ENCODE data around the gene NUDT14. TPM values are rescaled to one million over a fixed set of nuclear protein-coding genes. Genes with fewer than 3 reads are reported as not detected.

The NUDT14 gene
- total RNA-seq, 2 experiments from 2014 or later, result 18.3 to 21.4 TPM

GRCh38 chr14:105126981-105127329, 54.2 kb downstream of the NUDT14 start:
- H3K4me1 Mint-ChIP-seq, result peaks cover 4% of the 10 kb centered on the region
- H3K9me3 Mint-ChIP-seq, result peaks cover 9% of the 10 kb centered on the region
- no peak for DNase-seq
- no peak overlapping the region for H3K4me3 Mint-ChIP-seq
- no peaks in the 10 kb centered on the region for H3K36me3 Mint-ChIP-seq (ENCODE audit: low read depth)
- no peak overlapping the region for H3K27ac Mint-ChIP-seq
- POLR2A ChIA-PET, result no interaction called here
- peaks cover 12% of the 10 kb centered on the region for H3K27me3 Mint-ChIP-seq
- CTCF ChIA-PET, result interaction anchor here (0.6 kb wide), 2 partner anchors 253 to 1421 kb away, joined by 3 read pairs; no protein-coding TSS in a partner anchor

DNA sequence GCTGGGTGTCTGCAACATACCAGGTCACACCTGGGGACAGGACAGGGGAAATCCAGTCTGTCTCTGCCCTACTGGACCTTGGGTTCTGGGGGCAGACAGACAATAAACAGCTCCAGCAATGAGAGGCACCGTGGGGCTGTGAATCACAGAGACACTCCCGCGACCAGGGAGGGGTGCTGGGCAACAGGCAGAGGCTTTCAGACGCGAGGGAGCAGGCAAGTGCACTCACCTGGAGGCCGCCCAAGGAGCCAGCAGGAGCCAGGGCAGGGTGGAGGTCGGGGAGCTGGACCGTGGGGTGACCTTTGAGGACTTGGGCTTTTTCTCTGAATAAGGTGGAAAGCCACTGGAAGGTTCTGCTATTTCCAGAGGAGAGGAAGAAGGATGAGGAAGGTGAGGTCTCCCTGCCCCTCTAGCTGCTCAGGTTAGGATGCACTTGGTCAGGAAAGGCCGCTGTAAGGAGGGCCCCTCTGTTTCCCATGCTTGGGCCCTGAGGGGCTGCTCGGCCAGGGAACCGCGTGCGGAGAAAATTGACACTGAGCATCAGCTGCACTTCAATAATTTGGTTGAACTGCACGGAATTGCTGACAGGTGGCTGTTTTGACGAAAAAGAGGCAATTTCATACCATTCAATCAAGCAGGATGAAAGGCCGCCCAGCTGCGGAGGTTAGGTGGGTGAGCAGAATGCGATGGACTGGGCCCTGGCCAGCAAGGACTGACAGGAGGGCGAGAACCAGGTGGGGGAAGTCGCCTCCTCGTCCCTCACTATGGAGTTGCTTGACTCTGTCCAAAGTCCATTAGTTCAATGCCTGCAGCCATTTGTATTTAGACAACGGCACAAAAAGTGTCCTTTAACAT, 54.8 kb downstream of the NUDT14 start:
- Mint-ChIP-seq H3K4me1 (peaks cover 4% of the 10 kb centered on the region), H3K27me3 (peaks cover 12% of the 10 kb centered on the region), H3K27ac (no peak overlapping the region), H3K36me3 (ENCODE audit: low read depth) (no peaks in the 10 kb centered on the region), H3K4me3 (no peak overlapping the region), H3K9me3 (peaks cover 11% of the 10 kb centered on the region)
- POLR2A ChIA-PET, result no interaction called here
- DNase-seq, result no peak
- CTCF ChIA-PET, result interaction anchor here (0.6 kb wide), 2 partner anchors 253 to 1420 kb away, joined by 3 read pairs; no protein-coding TSS in a partner anchor

- Mint-ChIP-seq H3K4me1 (peaks cover 4% of the 10 kb centered on the region), H3K36me3 (ENCODE audit: low read depth) (no peaks in the 10 kb centered on the region), H3K27ac (no peak overlapping the region), H3K27me3 (peaks cover 12% of the 10 kb centered on the region), H3K9me3 (peaks cover 16% of the 10 kb centered on the region), H3K4me3 (no peak overlapping the region)
- ChIA-PET CTCF (interaction anchor here (0.8 kb wide), 1 partner anchor 15 kb away, joined by 3 read pairs; no protein-coding TSS in a partner anchor), POLR2A (no interaction called here)
- DNase-seq, result no peak
Measured at GRCh38 chr14:105124823-105125222, 56.3 kb downstream of the NUDT14 start.

- H3K4me1 Mint-ChIP-seq, result peaks cover 4% of the 10 kb centered on the region
- ChIA-PET POLR2A (no interaction called here), CTCF (interaction anchor here (0.8 kb wide), 1 partner anchor 14 kb away, joined by 3 read pairs; no protein-coding TSS in a partner anchor)
- no peaks in the 10 kb centered on the region for H3K36me3 Mint-ChIP-seq (ENCODE audit: low read depth)
- H3K4me3 Mint-ChIP-seq, result no peak overlapping the region
- H3K27ac Mint-ChIP-seq, result no peak overlapping the region
- no peak for DNase-seq
- peaks cover 12% of the 10 kb centered on the region for H3K27me3 Mint-ChIP-seq
- peaks cover 16% of the 10 kb centered on the region for H3K9me3 Mint-ChIP-seq
Measured at GRCh38 chr14:105123981-105124765, 56.9 kb downstream of the NUDT14 start.

- POLR2A ChIA-PET, result no interaction called here
Measured at GRCh38 chr14:105123064-105123665, 57.9 kb downstream of the NUDT14 start.

More at GRCh38 chr14:105123064-105123665, 57.9 kb downstream of the NUDT14 start:
- DNase-seq, result no peak
- Mint-ChIP-seq H3K36me3 (ENCODE audit: low read depth) (no peaks in the 10 kb centered on the region), H3K9me3 (peaks cover 16% of the 10 kb centered on the region), H3K4me1 (peaks cover 4% of the 10 kb centered on the region), H3K27ac (no peak overlapping the region), H3K4me3 (no peak overlapping the region), H3K27me3 (peaks cover 17% of the 10 kb centered on the region)
- CTCF ChIA-PET, result no interaction called here

Small RNAs within 50 kb of the gene (microRNA-seq; reads per million reads assigned to microRNA genes)
- not detected for gene MIR6765 (ENCODE audit: borderline microRNAs expressed, borderline replicate concordance)

Other genes starting within 250 kb of the NUDT14 start
- gene AHNAK2, start 202.9 kb downstream of the NUDT14 start, total RNA-seq, result not detected
- gene CLBA1, start 195.5 kb downstream of the NUDT14 start, total RNA-seq, result under 1 TPM; 0.60 to 0.77 TPM
- 10 to 100 TPM; 53.0 to 56.6 TPM for gene CDCA4, start 160.2 kb downstream of the NUDT14 start, total RNA-seq
- 10 to 100 TPM; 44.2 to 46.6 TPM for gene GPR132, start 115.9 kb downstream of the NUDT14 start, total RNA-seq
- 1 to 10 TPM; 1.5 TPM for gene JAG2, start 12.5 kb downstream of the NUDT14 start, total RNA-seq
- gene BTBD6, start 67.2 kb upstream of the NUDT14 start, total RNA-seq, result 10 to 100 TPM; 43.7 to 43.9 TPM
- gene BRF1, start 119.7 kb upstream of the NUDT14 start, total RNA-seq, result 10 to 100 TPM; 39.0 to 50.9 TPM
- 10 to 100 TPM; 43.3 to 46.8 TPM for gene PACS2, start 133.4 kb upstream of the NUDT14 start, total RNA-seq
- gene TEX22, start 217.2 kb upstream of the NUDT14 start, total RNA-seq, result 1 to 10 TPM; 2.8 to 3.9 TPM
- 100 to 1,000 TPM; 119 to 131 TPM for gene MTA1, start 238.5 kb upstream of the NUDT14 start, total RNA-seq